ENCODE data around the gene CCNE1. TPM values are rescaled to one million over a fixed set of nuclear protein-coding genes. Genes with fewer than 3 reads are reported as not detected.

CCNE1 gene
- total and polyA plus RNA-seq, 2 of the 13 experiments (the other 11 are each of a cell fraction or from before 2014, with no cell fraction given), result 16.0 to 50.6 TPM

GRCh38 chr19:29841559-29842367 lies 30.0 kb downstream of the CCNE1 start (continued):
- TF ChIP-seq POLR2G (IDR thresholded peaks at IDR 0.05; ENCODE audit: low read depth, low read length) (0 out of 2 replicates have a peak, but pooled peaks have one; percentile 32), RFXANK (CRISPR knock-in tag; IDR thresholded peaks at IDR 0.05) (peak; percentile 70; the same call in 1 of the 2 replicates), PRPF4 (IDR thresholded peaks at IDR 0.05; ENCODE audit: low read depth, low read length, poor library complexity, severe bottlenecking) (no peak), SYNCRIP (IDR thresholded peaks at IDR 0.05; ENCODE audit: insufficient read depth, low read depth, low read length) (no peak), YEATS2 (CRISPR knock-in tag; IDR thresholded peaks at IDR 0.05; ENCODE audit: borderline replicate concordance) (0 out of 2 replicates have a peak, but pooled peaks have one; percentile 45), ZFX (CRISPR knock-in tag; IDR thresholded peaks at IDR 0.05; ENCODE audit: low read depth) (0 out of 2 replicates have a peak, but pooled peaks have one; percentile 30), NFYB (CRISPR knock-in tag; IDR thresholded peaks at IDR 0.05) (peak; percentile 88), DR1 (CRISPR knock-in tag; IDR thresholded peaks at IDR 0.05) (0 out of 2 replicates have a peak, but pooled peaks have one; percentile 56), XBP1 (CRISPR knock-in tag; IDR thresholded peaks at IDR 0.05) (peak; percentile 75; the same call in 1 of the 2 replicates), ZHX1 (CRISPR knock-in tag; IDR thresholded peaks at IDR 0.05; ENCODE audit: low read depth) (peak; percentile 35; the same call in 1 of the 2 replicates), ZBTB7B (CRISPR knock-in tag; IDR thresholded peaks at IDR 0.05) (0 out of 2 replicates have a peak, but pooled peaks have one; percentile 13), DZIP1 (CRISPR knock-in tag; IDR thresholded peaks at IDR 0.05) (no peak), ZNF3 (CRISPR knock-in tag; IDR thresholded peaks at IDR 0.05) (no peak), NFYC (CRISPR knock-in tag; IDR thresholded peaks at IDR 0.05) (peak; percentile 91), ZNF264 (CRISPR knock-in tag; IDR thresholded peaks at IDR 0.05) (peak; percentile 71; the same call in 1 of the 2 replicates), ZNF138 (CRISPR knock-in tag; IDR thresholded peaks at IDR 0.05; ENCODE audit: low read depth) (no peak), ZNF232 (CRISPR knock-in tag; IDR thresholded peaks at IDR 0.05; ENCODE audit: borderline replicate concordance) (0 out of 2 replicates have a peak, but pooled peaks have one; percentile 43), CREB1 (IDR thresholded peaks at IDR 0.05) (no peak), CREB1 (CRISPR knock-in tag; IDR thresholded peaks at IDR 0.05) (peak; percentile 54; the same call in 1 of the 2 replicates), ZGPAT (CRISPR knock-in tag; IDR thresholded peaks at IDR 0.05) (peak; percentile 30; the same call in 1 of the 2 replicates), ZBTB26 (CRISPR knock-in tag; IDR thresholded peaks at IDR 0.05; ENCODE audit: borderline replicate concordance) (0 out of 2 replicates have a peak, but pooled peaks have one; percentile 2), NFKB2 (CRISPR knock-in tag; IDR thresholded peaks at IDR 0.05; ENCODE audit: borderline replicate concordance) (peak; percentile 66; the same call in 1 of the 2 replicates)
